ENCODE results near the gene SNRNP35.

DNA sequence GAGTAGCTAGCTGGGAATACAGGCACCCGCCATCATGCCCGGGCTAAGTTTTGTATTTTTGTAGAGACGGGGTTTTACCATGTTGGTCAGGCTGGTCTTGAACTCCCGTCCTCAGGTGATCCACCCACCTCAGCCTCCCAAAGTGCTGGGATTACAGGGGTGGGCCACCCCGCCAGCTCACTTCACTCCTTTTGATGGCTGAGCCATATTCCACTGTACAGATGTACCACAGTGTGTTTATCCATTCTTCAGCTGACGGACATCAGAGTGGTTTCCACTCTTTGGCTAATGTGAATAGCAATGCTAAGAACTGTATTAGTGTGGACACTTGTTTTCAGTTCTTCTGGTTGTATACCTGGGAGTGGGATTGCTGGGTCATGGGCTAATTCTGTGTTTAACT lies 29.5 kb downstream of the SNRNP35 start:
- TF ChIP-seq POLR2AphosphoS5 (IDR thresholded peaks at IDR 0.05; ENCODE audit: borderline replicate concordance, low read depth, low read length) (no peak), FOXP2 (optimal IDR thresholded peaks at IDR 0.05; ENCODE audit: control extremely low read depth, extremely low read length, insufficient read depth) (no peak), EZH2 (IDR thresholded peaks at IDR 0.05) (no peak)
